HEK293 (cell line): ENCODE data around the gene PTPN6.

Source experiments
- CTCF ChIA-PET: fragments of 350-600 bp; formaldehyde crosslinking; extraction: SDS; loops from one replicate; lab custom pipeline; 2021; ENCODE audit warnings: antibody characterized with exemption; lab: Yijun Ruan, JAX
- POLR2A ChIA-PET: fragments of 300-600 bp; formaldehyde crosslinking; extraction: SDS; loops from one replicate; lab custom pipeline; 2020; ENCODE audit warnings: antibody characterized with exemption, inconsistent platforms; lab: Yijun Ruan, JAX
- H3K27ac ChIP-seq: fragments of 200-500 bp; sonication (Bioruptor generic); 2 replicates; pipeline ENCODE4 v1.5.1; 2014; ENCODE audit warnings: low read depth, low read length, control low read depth, inconsistent platforms; ENCODE audit errors: extremely low read depth
- H3K36me3 ChIP-seq, 2 experiments: fragments of 200-500 bp in 1 of 2; sonication (Bioruptor generic) in 1 of 2; 1 replicate in 1 of 2; 2 replicates in 1 of 2; pipeline ENCODE4 v1.5.1; 2014 to 2017; ENCODE audit warnings: inconsistent platforms in 2 of 2, low read length in 2 of 2; ENCODE audit not compliant: control insufficient read depth in 2 of 2, insufficient read depth in 1 of 2
- H3K4me1 ChIP-seq: fragments of 200-500 bp; sonication (Bioruptor generic); 2 replicates; pipeline ENCODE4 v1.5.1; 2014; ENCODE audit warnings: mild to moderate bottlenecking, low read length, inconsistent platforms; ENCODE audit not compliant: control insufficient read depth, insufficient read depth
- H3K4me3 ChIP-seq: 2 replicates; pipeline ENCODE4 v1.5.1; 2011; ENCODE audit warnings: low read depth, mild to moderate bottlenecking, control low read depth, low read length, moderate library complexity
- H3K9me3 ChIP-seq: fragments of 200-500 bp; sonication (Bioruptor generic); 2 replicates; pipeline ENCODE4 v1.5.1; 2014; ENCODE audit warnings: low read depth, low read length, inconsistent platforms; ENCODE audit not compliant: control insufficient read depth, insufficient read depth
- BCL11B ChIP-seq: fragments of 450-650 bp; formaldehyde crosslinking; IDR thresholded peaks from 2 replicates; pipeline ENCODE4 v1.5.1; 2016; ENCODE audit warnings: low read depth, missing biosample characterization, missing genetic modification characterization
- GLIS2 ChIP-seq: fragments of 450-650 bp; formaldehyde crosslinking; IDR thresholded peaks from 2 replicates; pipeline ENCODE4 v1.5.1; 2016; ENCODE audit warnings: missing biosample characterization, missing genetic modification characterization
- HOXA7 ChIP-seq: sonication (generic); formaldehyde crosslinking; IDR thresholded peaks from 2 replicates; pipeline ENCODE4 v1.8.1; 2022; ENCODE audit warnings: missing genetic modification reagents, borderline replicate concordance
- KLF16 ChIP-seq: fragments of 450-650 bp; formaldehyde crosslinking; IDR thresholded peaks from 2 replicates; pipeline ENCODE4 v1.5.1; 2017; ENCODE audit warnings: missing biosample characterization, missing genetic modification characterization
- KLF9 ChIP-seq: fragments of 450-650 bp; formaldehyde crosslinking; IDR thresholded peaks from 2 replicates; pipeline ENCODE4 v1.5.1; 2016; ENCODE audit warnings: missing biosample characterization, missing genetic modification characterization, low read depth
- OVOL3 ChIP-seq: fragments of 450-650 bp; formaldehyde crosslinking; IDR thresholded peaks from 2 replicates; pipeline ENCODE4 v1.5.1; 2016; ENCODE audit warnings: missing biosample characterization, missing genetic modification characterization
- SETDB1 ChIP-seq: IDR thresholded peaks from one replicate; pipeline ENCODE4 v1.6.1; 2017; ENCODE audit warnings: mild to moderate bottlenecking, low read length, moderate library complexity, mixed read lengths; ENCODE audit not compliant: insufficient read length
- TCF7L2 ChIP-seq: IDR thresholded peaks from 2 replicates; pipeline ENCODE4 v1.6.1; 2011; ENCODE audit warnings: low read depth, mild to moderate bottlenecking, inconsistent platforms, low read length, moderate library complexity, borderline replicate concordance
- ZBTB17 ChIP-seq: fragments of 450-650 bp; formaldehyde crosslinking; IDR thresholded peaks from 2 replicates; pipeline ENCODE4 v1.5.1; 2016; ENCODE audit warnings: missing biosample characterization, missing genetic modification characterization
- ZBTB8A ChIP-seq: fragments of 450-650 bp; formaldehyde crosslinking; IDR thresholded peaks from 2 replicates; pipeline ENCODE4 v1.5.1; 2016; ENCODE audit warnings: missing biosample characterization, missing genetic modification characterization
- ZNF112 ChIP-seq: fragments of 450-650 bp; formaldehyde crosslinking; IDR thresholded peaks from 2 replicates; pipeline ENCODE4 v1.5.0; 2017; ENCODE audit warnings: missing biosample characterization, missing genetic modification characterization
- ZNF184 ChIP-seq: fragments of 450-650 bp; IDR thresholded peaks from 2 replicates; pipeline ENCODE4 v1.5.1; 2018; ENCODE audit warnings: missing biosample characterization, mild to moderate bottlenecking, missing genetic modification characterization
- ZNF221 ChIP-seq: fragments of 450-650 bp; formaldehyde crosslinking; IDR thresholded peaks from 2 replicates; pipeline ENCODE4 v1.5.1; 2017; ENCODE audit warnings: missing biosample characterization, missing genetic modification characterization, borderline replicate concordance
- ZNF223 ChIP-seq: fragments of 450-650 bp; formaldehyde crosslinking; IDR thresholded peaks from 2 replicates; pipeline ENCODE4 v1.5.1; 2016; ENCODE audit warnings: missing biosample characterization, missing genetic modification characterization
- ZNF341 ChIP-seq: fragments of 450-650 bp; formaldehyde crosslinking; IDR thresholded peaks from 2 replicates; pipeline ENCODE4; 2016; ENCODE audit warnings: low read depth, missing biosample characterization, missing genetic modification characterization
- ZNF37A ChIP-seq: fragments of 450-650 bp; IDR thresholded peaks from 2 replicates; pipeline ENCODE4 v1.5.1; 2018; ENCODE audit warnings: missing biosample characterization, missing genetic modification characterization
- ZNF391 ChIP-seq: fragments of 450-650 bp; formaldehyde crosslinking; IDR thresholded peaks from 2 replicates; pipeline ENCODE4 v1.5.1; 2016; ENCODE audit warnings: low read depth, missing biosample characterization, missing genetic modification characterization, borderline replicate concordance
- ZNF426 ChIP-seq: fragments of 450-650 bp; formaldehyde crosslinking; IDR thresholded peaks from 2 replicates; pipeline ENCODE4 v1.5.1; 2017; ENCODE audit warnings: missing biosample characterization, missing genetic modification characterization, mild to moderate bottlenecking, inconsistent platforms, moderate library complexity
- ZNF501 ChIP-seq: fragments of 450-650 bp; formaldehyde crosslinking; IDR thresholded peaks from 2 replicates; pipeline ENCODE4 v1.5.1; 2016; ENCODE audit warnings: missing biosample characterization, missing genetic modification characterization
- ZNF670 ChIP-seq: fragments of 450-650 bp; formaldehyde crosslinking; IDR thresholded peaks from 2 replicates; pipeline ENCODE4 v1.5.1; 2016; ENCODE audit warnings: missing biosample characterization, missing genetic modification characterization, low read depth
- ZNF707 ChIP-seq: fragments of 450-650 bp; formaldehyde crosslinking; IDR thresholded peaks from 2 replicates; pipeline ENCODE4 v1.5.1; 2016; ENCODE audit warnings: missing biosample characterization, missing genetic modification characterization
- ZNF776 ChIP-seq: fragments of 450-650 bp; formaldehyde crosslinking; IDR thresholded peaks from 2 replicates; pipeline ENCODE4 v1.5.0; 2017; ENCODE audit warnings: missing biosample characterization, missing genetic modification characterization, borderline replicate concordance
- ZNF792 ChIP-seq: fragments of 450-650 bp; formaldehyde crosslinking; IDR thresholded peaks from 2 replicates; pipeline ENCODE4 v1.5.1; 2016; ENCODE audit warnings: missing biosample characterization, missing genetic modification characterization
- TF ChIP-seq, protein P1 (sequence below): fragments of 450-650 bp; formaldehyde crosslinking; IDR thresholded peaks from 2 replicates; pipeline ENCODE4 v1.5.0; 2017; ENCODE audit warnings: missing biosample characterization, missing genetic modification characterization, borderline replicate concordance
- TF ChIP-seq, protein P2 (sequence below): fragments of 450-650 bp; formaldehyde crosslinking; optimal IDR thresholded peaks from 2 replicates; pipeline ENCODE3; 2016; ENCODE audit warnings: missing biosample characterization, mild to moderate bottlenecking, missing genetic modification characterization
- TF ChIP-seq, protein P3 (sequence below): fragments of 450-650 bp; formaldehyde crosslinking; IDR thresholded peaks from 2 replicates; pipeline ENCODE4 v1.5.1; 2016; ENCODE audit warnings: missing biosample characterization, missing genetic modification characterization
- TF ChIP-seq, protein P4 (sequence below): fragments of 450-650 bp; formaldehyde crosslinking; IDR thresholded peaks from 2 replicates; pipeline ENCODE4 v1.5.1; 2016; ENCODE audit warnings: missing biosample characterization, missing genetic modification characterization
- TF ChIP-seq, protein P5 (sequence below): fragments of 450-650 bp; formaldehyde crosslinking; IDR thresholded peaks from 2 replicates; pipeline ENCODE4 v1.5.1; 2016; ENCODE audit warnings: missing biosample characterization, missing genetic modification characterization

PTPN6 gene

DNA sequence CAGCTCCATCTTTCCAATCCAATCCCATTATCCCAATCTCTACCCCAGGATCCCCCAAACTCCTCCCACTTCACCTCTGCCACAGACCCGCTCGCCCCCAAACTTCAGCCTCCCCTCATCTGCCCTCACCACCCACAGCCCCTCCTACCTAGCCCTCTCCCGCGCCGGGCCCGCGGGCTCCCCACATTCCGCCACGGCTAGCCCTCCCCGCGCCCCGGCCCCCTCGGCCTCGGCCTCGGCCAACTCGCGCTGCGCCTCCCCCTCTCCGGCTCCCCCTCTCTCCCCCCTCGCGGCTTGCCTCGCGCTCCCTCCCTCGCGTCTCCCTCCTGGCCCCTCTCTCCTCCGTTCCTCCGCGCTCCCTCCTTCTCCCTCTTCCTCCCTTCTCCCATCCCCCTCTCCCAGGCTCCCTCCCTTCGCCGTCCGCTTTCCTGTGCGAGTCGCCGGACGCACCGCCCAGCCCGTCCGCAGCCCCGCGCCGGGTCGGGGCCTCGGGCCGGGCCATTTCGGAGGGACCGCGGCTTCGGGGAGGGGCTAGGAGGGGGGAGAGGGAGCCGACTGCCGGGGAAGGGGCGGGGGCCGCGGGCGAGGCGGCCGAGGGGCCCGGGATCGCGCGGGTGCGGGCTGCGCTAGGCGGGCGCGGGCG, 23.7 kb upstream of the PTPN6 start, which contains the start of gene ATN1:
TSS of gene ATN1 (plus strand) at position 581 of the 643 bp plus-strand sequence. CDS start 6,043 bp downstream, outside the sequence.
- Histone ChIP-seq H3K4me3 (peak within 1 kb of the TSS; percentile 74), H3K9me3 (no peaks in the 10 kb centered on the region), H3K27ac (peak within 1 kb of the TSS; percentile 80), H3K4me1 (peaks cover 28% of the 10 kb centered on the region), H3K36me3 (peaks cover 0 to 33% of the 10 kb centered on the region in 2 experiments; a peak in 1 of 3 replicates)
- ChIA-PET POLR2A (interaction anchor here (0.9 to 6.2 kb wide), 5 partner anchors 10 to 175 kb away, joined by 3 to 99 read pairs (median 32); partner anchors contain the start of genes C12orf57, MLF2, RNU7-1 and SPSB2), CTCF (interaction anchor here (1.5 to 6.1 kb wide), 5 partner anchors 10 to 59 kb away, joined by 3 to 53 read pairs (median 31); partner anchors contain the start of genes C12orf57, RNU7-1 and SPSB2)
- TF ChIP-seq ZNF391, result peak; percentile 87; the same call in 1 of the 2 replicates
- no peak for TF ChIP-seq ZNF670 (tag by site-specific recombination)
- peak; percentile 68 for TF ChIP-seq ZBTB8A (tag by site-specific recombination)
- TF ChIP-seq, protein P1, sequence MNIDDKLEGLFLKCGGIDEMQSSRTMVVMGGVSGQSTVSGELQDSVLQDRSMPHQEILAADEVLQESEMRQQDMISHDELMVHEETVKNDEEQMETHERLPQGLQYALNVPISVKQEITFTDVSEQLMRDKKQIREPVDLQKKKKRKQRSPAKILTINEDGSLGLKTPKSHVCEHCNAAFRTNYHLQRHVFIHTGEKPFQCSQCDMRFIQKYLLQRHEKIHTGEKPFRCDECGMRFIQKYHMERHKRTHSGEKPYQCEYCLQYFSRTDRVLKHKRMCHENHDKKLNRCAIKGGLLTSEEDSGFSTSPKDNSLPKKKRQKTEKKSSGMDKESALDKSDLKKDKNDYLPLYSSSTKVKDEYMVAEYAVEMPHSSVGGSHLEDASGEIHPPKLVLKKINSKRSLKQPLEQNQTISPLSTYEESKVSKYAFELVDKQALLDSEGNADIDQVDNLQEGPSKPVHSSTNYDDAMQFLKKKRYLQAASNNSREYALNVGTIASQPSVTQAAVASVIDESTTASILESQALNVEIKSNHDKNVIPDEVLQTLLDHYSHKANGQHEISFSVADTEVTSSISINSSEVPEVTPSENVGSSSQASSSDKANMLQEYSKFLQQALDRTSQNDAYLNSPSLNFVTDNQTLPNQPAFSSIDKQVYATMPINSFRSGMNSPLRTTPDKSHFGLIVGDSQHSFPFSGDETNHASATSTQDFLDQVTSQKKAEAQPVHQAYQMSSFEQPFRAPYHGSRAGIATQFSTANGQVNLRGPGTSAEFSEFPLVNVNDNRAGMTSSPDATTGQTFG, result no peak
- no peak for TF ChIP-seq ZNF37A (tag by site-specific recombination)
- TF ChIP-seq GLIS2 (tag by site-specific recombination), result peak; percentile 93
- peak; percentile 87 for TF ChIP-seq ZNF501 (tag by site-specific recombination)
- TF ChIP-seq, protein P2, sequence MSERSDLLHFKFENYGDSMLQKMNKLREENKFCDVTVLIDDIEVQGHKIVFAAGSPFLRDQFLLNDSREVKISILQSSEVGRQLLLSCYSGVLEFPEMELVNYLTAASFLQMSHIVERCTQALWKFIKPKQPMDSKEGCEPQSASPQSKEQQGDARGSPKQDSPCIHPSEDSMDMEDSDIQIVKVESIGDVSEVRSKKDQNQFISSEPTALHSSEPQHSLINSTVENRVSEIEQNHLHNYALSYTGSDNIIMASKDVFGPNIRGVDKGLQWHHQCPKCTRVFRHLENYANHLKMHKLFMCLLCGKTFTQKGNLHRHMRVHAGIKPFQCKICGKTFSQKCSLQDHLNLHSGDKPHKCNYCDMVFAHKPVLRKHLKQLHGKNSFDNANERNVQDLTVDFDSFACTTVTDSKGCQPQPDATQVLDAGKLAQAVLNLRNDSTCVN (tag by site-specific recombination), result peak; percentile 97
- no peak; the same call in 1 of the 2 replicates for TF ChIP-seq ZNF341 (tag by site-specific recombination)
- no peak for TF ChIP-seq ZNF223 (tag by site-specific recombination)
- peak; percentile 43 for TF ChIP-seq KLF16 (tag by site-specific recombination)
- TF ChIP-seq ZNF112 (tag by site-specific recombination), result no peak
- TF ChIP-seq ZNF707 (tag by site-specific recombination), result no peak
- TF ChIP-seq, protein P3, sequence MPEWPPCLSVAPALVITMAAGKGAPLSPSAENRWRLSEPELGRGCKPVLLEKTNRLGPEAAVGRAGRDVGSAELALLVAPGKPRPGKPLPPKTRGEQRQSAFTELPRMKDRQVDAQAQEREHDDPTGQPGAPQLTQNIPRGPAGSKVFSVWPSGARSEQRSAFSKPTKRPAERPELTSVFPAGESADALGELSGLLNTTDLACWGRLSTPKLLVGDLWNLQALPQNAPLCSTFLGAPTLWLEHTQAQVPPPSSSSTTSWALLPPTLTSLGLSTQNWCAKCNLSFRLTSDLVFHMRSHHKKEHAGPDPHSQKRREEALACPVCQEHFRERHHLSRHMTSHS (tag by site-specific recombination), result no peak
- TF ChIP-seq KLF9, result peak; percentile 63; the same call in 1 of the 2 replicates
- no peak for TF ChIP-seq TCF7L2
- TF ChIP-seq ZBTB17 (tag by site-specific recombination), result peak; percentile 82
- TF ChIP-seq BCL11B (tag by site-specific recombination), result no peak
- TF ChIP-seq SETDB1, result no peak
- TF ChIP-seq, protein P4, sequence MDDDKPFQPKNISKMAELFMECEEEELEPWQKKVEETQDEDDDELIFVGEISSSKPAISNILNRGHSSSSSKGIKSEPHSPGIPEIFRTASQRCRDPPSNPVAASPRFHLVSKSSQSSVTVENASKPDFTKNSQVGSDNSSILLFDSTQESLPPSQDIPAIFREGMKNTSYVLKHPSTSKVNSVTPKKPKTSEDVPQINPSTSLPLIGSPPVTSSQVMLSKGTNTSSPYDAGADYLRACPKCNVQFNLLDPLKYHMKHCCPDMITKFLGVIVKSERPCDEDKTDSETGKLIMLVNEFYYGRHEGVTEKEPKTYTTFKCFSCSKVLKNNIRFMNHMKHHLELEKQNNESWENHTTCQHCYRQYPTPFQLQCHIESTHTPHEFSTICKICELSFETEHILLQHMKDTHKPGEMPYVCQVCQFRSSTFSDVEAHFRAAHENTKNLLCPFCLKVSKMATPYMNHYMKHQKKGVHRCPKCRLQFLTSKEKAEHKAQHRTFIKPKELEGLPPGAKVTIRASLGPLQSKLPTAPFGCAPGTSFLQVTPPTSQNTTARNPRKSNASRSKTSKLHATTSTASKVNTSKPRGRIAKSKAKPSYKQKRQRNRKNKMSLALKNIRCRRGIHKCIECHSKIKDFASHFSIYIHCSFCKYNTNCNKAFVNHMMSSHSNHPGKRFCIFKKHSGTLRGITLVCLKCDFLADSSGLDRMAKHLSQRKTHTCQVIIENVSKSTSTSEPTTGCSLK (tag by site-specific recombination), result no peak
- TF ChIP-seq, protein P5, sequence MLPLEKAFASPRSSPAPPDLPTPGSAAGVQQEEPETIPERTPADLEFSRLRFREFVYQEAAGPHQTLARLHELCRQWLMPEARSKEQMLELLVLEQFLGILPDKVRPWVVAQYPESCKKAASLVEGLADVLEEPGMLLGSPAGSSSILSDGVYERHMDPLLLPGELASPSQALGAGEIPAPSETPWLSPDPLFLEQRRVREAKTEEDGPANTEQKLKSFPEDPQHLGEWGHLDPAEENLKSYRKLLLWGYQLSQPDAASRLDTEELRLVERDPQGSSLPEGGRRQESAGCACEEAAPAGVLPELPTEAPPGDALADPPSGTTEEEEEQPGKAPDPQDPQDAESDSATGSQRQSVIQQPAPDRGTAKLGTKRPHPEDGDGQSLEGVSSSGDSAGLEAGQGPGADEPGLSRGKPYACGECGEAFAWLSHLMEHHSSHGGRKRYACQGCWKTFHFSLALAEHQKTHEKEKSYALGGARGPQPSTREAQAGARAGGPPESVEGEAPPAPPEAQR (tag by site-specific recombination), result peak; percentile 34; the same call in 1 of the 2 replicates
- 0 out of 2 replicates have a peak, but pooled peaks have one; percentile 9 for TF ChIP-seq ZNF792 (tag by site-specific recombination)
- TF ChIP-seq ZNF221, result no peak
- TF ChIP-seq HOXA7 (CRISPR knock-in tag), result no peak
- TF ChIP-seq ZNF776, result no peak
- TF ChIP-seq ZNF184 (tag by site-specific recombination), result no peak
- no peak for TF ChIP-seq OVOL3 (tag by site-specific recombination)
- no peak for TF ChIP-seq ZNF426
